ENCODE data around the gene CSTF3. TPM values are rescaled to one million over a fixed set of nuclear protein-coding genes. Genes with fewer than 3 reads are reported as not detected.

The CSTF3 gene
- total RNA-seq, 2 experiments from 2014 or later: 31.9 to 55.7 TPM

GRCh38 chr11:33103836-33104235 lies 57.4 kb downstream of the CSTF3 start:
- no peak overlapping the region for H3K4me3 ChIP-seq (ENCODE audit: low read depth, low read length, poor library complexity, severe bottlenecking)
- CTCF ChIA-PET (ENCODE audit: unreplicated experiment): no interaction called here

GRCh38 chr11:33094157-33094556 lies 67.1 kb downstream of the CSTF3 start:
- Histone ChIP-seq H3K9me3 (ENCODE audit: low read length) (no peaks in the 10 kb centered on the region), H3K4me1 (ENCODE audit: insufficient read depth, low read length, poor library complexity, severe bottlenecking) (no peaks in the 10 kb centered on the region), H3K9me2 (ENCODE audit: insufficient read depth, low read length) (no peaks in the 10 kb centered on the region), H3K36me3 (ENCODE audit: insufficient read depth, low read length) (peaks cover 67% of the 10 kb centered on the region), H4K20me1 (ENCODE audit: insufficient read depth, low read length) (no peaks in the 10 kb centered on the region; the same call in 1 of the 2 replicates), H3K27ac (ENCODE audit: low read depth, low read length, poor library complexity, severe bottlenecking) (no peak overlapping the region), H3K4me3 (ENCODE audit: low read depth, low read length, poor library complexity, severe bottlenecking) (no peak overlapping the region), H3K79me2 (ENCODE audit: insufficient read depth, low read depth, low read length) (no peaks in the 10 kb centered on the region), H3K4me2 (ENCODE audit: low read length) (no peak overlapping the region), H2AFZ (ENCODE audit: low read length) (no peak overlapping the region)
- ChIA-PET POLR2A (no interaction called here), CTCF (ENCODE audit: unreplicated experiment) (no interaction called here)
- DNase-seq (ENCODE audit: low spot score): no peak
- no TSS peak for BruUV-seq (replicated peaks)
- no peak for TF ChIP-seq CTCF (conservative IDR thresholded peaks at IDR 0.05; ENCODE audit: low read length)
- no peak for TF ChIP-seq EZH2phosphoT487 (IDR thresholded peaks at IDR 0.05; ENCODE audit: borderline replicate concordance, low read depth, low read length)
- intact Hi-C loops (cut with micrococcal nuclease; ENCODE audit: unreplicated experiment): loop anchor here (10.0 kb wide), 1 partner anchor 231 kb away; no protein-coding TSS in a partner anchor

More at GRCh38 chr11:33103836-33104235, 57.4 kb downstream of the CSTF3 start:
- Histone ChIP-seq H3K27ac (ENCODE audit: low read depth, low read length, poor library complexity, severe bottlenecking) (no peak overlapping the region), H3K36me3 (ENCODE audit: insufficient read depth, low read length) (peaks cover 46% of the 10 kb centered on the region), H3K9me3 (ENCODE audit: low read length) (no peaks in the 10 kb centered on the region), H3K4me2 (ENCODE audit: low read length) (no peak overlapping the region), H3K9me2 (ENCODE audit: insufficient read depth, low read length) (no peaks in the 10 kb centered on the region), H3K79me2 (ENCODE audit: insufficient read depth, low read depth, low read length) (no peaks in the 10 kb centered on the region), H3K4me1 (ENCODE audit: insufficient read depth, low read length, poor library complexity, severe bottlenecking) (no peaks in the 10 kb centered on the region), H4K20me1 (ENCODE audit: insufficient read depth, low read length) (no peaks in the 10 kb centered on the region), H2AFZ (ENCODE audit: low read length) (no peak overlapping the region)
- BruUV-seq (replicated peaks): no TSS peak
- intact Hi-C loops (cut with micrococcal nuclease; ENCODE audit: unreplicated experiment): no loop called here
- TF ChIP-seq EZH2phosphoT487 (IDR thresholded peaks at IDR 0.05; ENCODE audit: borderline replicate concordance, low read depth, low read length) (no peak), CTCF (conservative IDR thresholded peaks at IDR 0.05; ENCODE audit: low read length) (no peak)
- no peak for DNase-seq (ENCODE audit: low spot score)
- POLR2A ChIA-PET: interaction anchor here (2.8 kb wide), 1 partner anchor 13 kb away, joined by 8 read pairs; no protein-coding TSS in a partner anchor

GRCh38 chr11:33089776-33090175 lies 71.5 kb downstream of the CSTF3 start:
- no peak overlapping the region for H3K4me2 ChIP-seq (ENCODE audit: low read length)
- no peak for DNase-seq (ENCODE audit: low spot score)
- ChIA-PET POLR2A (interaction anchor here (0.5 to 1.7 kb wide), 3 partner anchors 9 to 47 kb away, joined by 3 to 8 read pairs (median 7); no protein-coding TSS in a partner anchor), CTCF (ENCODE audit: unreplicated experiment) (no interaction called here)
- intact Hi-C loops (cut with micrococcal nuclease; ENCODE audit: unreplicated experiment): loop anchor here (10.0 kb wide), 1 partner anchor 235 kb away; no protein-coding TSS in a partner anchor
- H3K9me2 ChIP-seq (ENCODE audit: insufficient read depth, low read length): no peaks in the 10 kb centered on the region
- no peak overlapping the region for H3K4me3 ChIP-seq (ENCODE audit: low read depth, low read length, poor library complexity, severe bottlenecking)
- no peak overlapping the region for H3K27ac ChIP-seq (ENCODE audit: low read depth, low read length, poor library complexity, severe bottlenecking)
- no peaks in the 10 kb centered on the region for H3K79me2 ChIP-seq (ENCODE audit: insufficient read depth, low read depth, low read length)
- H4K20me1 ChIP-seq (ENCODE audit: insufficient read depth, low read length): no peaks in the 10 kb centered on the region; the same call in 1 of the 2 replicates
- H3K9me3 ChIP-seq (ENCODE audit: low read length): no peaks in the 10 kb centered on the region
- H3K36me3 ChIP-seq (ENCODE audit: insufficient read depth, low read length): peaks cover 53% of the 10 kb centered on the region
- no peaks in the 10 kb centered on the region for H3K4me1 ChIP-seq (ENCODE audit: insufficient read depth, low read length, poor library complexity, severe bottlenecking)
- H2AFZ ChIP-seq (ENCODE audit: low read length): no peak overlapping the region
- BruUV-seq (replicated peaks): no TSS peak
- no peak for TF ChIP-seq CTCF (conservative IDR thresholded peaks at IDR 0.05; ENCODE audit: low read length)
- TF ChIP-seq EZH2phosphoT487 (IDR thresholded peaks at IDR 0.05; ENCODE audit: borderline replicate concordance, low read depth, low read length): no peak

Data from OCI-LY7 (cell line).